Measurements from ENCODE around the gene CMIP.

CMIP gene

DNA sequence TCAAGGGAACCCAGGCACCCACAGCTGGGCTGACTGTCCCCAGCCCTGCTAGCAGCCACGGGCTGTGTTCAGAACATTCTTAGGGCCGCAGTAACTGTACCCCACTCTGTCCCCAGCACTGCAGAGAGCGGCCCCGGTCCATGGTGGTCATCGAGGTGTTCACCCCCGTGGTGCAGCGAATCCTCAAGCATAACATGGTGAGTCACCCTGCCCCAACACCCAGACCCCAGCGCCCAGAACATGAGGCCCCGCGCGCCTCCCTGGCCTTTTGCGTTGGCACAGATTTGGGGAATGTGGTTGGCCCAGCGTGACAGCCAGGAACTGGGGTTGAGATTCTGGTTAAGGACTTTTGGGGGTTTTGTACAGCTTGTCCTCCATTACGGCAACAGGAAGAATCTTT is 219.5 kb downstream of the CMIP start:
- no peak for DNase-seq (ENCODE audit: low spot score)

DNA sequence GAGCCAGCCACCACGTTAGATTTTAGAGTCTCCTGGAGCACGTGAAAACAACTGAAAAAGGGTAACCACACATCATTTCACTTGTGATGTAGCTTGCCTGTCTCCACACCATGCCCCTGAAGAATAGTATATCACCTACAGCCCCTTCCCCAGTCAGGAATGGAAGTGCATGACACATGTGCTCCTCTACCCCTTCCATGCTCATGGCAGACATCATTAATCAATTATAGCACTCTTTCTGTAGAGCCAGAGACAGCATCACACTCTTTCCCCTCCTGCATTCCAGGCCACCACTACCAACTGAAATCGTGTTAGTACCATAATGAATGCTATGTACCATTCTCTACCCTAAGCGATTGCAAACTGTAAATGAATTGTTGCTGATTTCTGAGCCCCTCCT is 221.0 kb downstream of the CMIP start:
- DNase-seq (ENCODE audit: low spot score) = no peak

DNA sequence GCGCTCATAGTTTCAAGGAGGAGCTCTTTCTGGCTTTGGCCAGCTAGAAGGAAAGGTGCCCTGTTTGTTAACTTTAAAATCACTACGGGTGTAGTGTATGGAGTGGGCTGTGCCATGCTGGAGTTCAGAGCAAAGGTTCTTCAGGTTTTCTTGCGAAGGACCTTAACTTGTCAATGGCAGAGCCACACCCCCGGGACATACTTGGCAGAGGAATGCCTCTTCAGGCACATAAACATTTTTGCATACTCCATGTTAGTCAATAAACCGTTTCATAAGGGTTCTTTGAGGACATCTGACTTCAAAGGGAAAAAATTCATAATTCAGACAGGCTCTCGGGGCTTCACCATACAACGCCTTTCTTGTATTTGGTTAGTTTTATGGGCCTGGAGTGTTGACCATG is 221.5 kb downstream of the CMIP start:
- no peak for DNase-seq (ENCODE audit: low spot score)

DNA sequence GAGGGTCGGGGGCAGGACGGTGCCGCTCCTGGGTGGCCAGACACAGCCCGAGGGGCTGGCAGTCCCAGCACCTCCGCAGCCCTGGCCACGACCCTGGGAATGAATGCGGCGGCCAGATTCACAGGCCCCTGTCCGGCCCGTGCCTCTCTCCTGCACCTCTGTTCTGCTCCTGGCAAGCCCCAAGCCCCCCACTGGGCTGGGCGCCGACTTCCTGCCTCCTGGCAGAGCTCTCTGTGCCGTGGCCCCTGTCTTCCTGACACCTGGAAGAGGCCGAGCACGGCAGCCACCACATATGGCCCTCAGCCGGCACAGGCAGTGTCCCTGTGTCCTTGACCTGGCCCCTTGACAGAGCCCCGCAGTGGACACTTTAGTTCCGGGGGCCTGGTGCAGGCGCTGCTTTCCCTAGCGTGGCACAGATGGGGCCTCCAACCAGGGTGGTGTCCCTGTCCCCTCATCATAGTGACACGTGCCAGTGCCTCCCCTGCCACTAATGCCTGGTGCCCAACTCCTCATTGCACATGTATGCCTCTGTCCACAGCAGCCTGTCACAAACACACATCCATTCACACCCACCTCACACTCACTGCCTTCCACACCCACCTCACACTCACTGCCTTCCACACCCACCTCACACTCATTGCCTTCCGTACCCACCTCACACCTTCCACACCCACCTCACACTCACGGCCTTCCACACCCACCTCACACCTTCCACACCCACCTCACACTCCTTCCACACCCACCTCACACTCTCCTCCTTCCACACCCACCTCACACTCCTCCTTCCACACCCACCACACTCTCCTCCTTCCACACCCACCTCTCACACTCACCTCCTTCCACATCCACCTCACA is 223.9 kb downstream of the CMIP start:
- no peak for DNase-seq (ENCODE audit: low spot score)

DNA sequence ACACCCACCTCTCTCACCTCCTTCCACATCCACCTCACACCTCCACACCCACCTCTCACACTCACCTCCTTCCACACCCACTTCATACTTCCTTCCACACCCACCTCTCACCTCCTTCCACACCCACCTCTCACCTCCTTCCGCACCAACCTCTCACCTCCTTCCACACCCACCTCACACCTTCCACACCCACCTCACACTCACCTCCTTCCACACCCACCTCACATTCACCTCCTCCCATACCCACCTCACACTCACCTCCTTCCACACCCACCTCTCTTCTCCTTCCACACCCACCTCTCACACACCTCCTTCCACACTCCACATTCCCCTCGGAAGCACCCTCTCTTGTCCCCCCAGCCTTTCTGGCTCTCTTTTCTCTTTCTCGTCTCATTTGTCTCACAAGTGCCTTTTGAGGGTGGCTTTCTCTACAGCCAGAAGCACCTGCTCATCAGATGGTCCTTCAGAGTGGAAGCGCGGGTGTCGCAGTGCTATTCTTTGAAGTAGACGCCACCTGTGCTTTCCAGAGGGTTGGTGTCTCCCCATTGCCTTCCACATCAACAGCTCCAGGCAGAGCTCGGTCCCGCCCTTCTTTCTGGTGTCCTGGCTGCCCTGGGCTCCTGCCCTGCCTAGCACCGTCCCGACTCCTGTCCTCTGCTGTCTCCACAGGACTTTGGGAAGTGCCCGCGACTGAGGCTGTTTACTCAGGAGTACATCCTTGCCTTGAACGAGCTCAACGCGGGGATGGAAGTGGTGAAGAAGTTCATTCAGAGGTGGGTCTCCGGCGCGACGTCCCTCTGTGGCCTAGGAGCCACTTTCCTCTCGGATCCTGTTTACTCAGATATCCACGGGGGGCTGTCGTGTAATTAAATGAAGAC is 225.1 kb downstream of the CMIP start:
- DNase-seq (ENCODE audit: low spot score) = no peak

DNA sequence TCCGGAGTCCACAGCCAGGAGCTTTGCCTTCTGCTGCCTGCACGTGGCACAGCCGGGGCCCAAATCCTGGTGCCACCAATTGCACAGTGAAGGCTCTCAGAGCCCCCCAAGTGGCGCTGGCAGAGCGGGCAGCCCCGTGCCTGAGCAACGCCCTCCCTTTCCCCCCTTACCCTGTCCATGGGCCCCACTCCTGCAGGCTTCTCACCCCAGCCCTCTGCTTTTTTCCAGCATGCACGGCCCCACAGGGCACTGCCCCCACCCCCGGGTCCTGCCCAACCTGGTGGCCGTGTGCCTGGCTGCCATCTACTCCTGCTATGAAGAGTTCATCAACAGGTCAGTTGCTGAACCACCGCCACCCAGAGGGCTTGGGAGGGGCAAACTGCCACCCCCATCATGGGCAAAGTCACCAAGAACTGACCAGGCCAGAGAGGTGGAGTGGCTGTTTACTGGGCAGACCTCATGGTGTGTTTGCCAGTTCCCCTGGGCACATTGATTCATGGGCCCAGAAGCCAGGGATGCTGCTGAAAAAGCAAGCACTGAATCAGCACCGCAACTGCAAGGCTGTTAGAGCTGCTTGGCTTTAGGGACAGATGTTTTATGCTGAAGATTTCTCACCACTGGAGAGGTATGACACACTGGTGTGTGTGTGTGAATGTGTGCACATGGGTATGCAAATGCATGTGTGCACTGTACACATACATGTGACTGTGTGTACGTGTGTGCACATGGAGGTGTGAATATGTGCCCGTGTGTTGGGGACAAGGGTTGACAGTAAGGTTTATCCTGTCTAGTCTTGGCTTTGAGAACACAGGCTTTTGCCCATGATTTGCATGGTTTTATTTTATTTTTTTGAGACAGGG is 227.4 kb downstream of the CMIP start:
- DNase-seq (ENCODE audit: low spot score) = no peak

DNA sequence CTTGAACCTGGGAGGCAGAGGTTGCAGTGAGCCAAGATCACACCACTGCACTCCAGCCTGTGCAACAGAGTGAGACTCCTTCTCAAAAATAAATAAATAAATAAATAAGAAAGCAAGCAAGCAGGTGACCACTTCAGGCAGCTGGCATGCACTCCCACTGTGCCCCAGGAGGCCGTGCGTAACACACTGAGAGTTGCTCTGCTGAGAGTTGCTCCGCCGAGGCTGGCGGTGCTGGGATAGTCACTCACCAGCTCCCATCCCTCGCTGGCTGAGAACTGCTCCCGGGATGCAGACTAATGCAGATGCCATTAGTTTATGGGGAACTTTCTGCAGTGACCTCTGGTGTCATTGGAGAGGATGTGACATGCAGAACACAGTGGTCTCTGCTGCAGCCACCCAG is 228.8 kb downstream of the CMIP start:
- DNase-seq (ENCODE audit: low spot score) = no peak

DNA sequence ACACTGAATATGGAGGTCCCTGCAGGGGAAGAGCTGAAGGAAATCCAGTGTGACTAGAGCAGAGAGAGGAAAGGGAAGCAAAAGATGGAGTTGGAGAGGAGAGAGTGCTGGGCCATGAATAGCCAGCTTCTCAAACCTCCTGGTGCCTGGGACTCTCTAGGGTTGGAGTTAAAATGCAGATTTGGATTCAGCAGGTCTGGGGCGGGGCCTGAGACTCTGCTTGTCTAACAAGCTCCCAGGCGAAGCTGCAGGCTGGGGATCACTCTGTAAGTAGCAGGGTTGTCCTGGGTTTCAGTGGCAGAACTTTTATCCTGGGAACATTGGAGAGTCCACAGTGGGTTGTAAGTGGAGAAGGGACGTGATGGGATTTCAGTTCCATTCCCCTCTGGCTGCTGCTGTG is 231.1 kb downstream of the CMIP start:
- no peak for DNase-seq (ENCODE audit: low spot score)

DNA sequence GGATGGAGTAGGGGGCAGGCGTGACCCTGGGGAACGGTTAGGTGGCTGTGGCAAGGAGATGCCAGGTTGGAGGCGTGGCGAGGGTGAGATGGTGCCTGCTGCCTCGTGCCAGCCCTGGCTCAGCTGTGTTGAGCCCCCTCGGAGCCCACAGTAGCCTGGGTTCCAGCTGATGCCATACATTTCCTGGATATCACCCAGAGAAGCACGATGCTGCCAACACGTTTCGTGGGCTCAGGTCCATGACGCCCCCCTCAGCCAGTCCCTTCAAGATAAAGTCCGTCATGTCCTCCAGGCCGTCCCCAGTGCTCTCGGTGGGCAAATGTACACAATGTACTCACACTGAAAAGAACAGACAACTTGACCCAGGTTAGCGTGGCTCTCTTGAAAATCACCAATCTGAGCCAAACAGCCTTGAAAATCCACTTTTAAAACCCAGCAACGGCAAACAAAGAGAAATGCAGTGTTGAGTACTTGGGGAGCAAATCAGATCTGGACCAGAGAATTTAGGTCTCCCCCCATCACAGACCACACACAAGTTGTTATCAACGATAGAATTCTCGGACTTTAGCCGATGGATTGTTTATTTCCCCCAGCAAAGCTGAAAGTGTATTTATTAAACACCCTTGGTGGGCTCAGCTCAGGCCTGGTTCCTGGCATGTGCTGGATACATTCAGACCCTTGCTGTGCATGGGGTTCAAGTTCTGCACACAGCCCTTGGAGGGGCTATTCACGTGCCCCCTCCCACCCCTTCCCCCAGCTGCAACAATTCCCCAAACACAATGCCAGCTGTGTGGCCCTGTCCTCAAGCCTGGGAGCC is 231.7 kb downstream of the CMIP start:
- DNase-seq (ENCODE audit: low spot score) = no peak

DNA sequence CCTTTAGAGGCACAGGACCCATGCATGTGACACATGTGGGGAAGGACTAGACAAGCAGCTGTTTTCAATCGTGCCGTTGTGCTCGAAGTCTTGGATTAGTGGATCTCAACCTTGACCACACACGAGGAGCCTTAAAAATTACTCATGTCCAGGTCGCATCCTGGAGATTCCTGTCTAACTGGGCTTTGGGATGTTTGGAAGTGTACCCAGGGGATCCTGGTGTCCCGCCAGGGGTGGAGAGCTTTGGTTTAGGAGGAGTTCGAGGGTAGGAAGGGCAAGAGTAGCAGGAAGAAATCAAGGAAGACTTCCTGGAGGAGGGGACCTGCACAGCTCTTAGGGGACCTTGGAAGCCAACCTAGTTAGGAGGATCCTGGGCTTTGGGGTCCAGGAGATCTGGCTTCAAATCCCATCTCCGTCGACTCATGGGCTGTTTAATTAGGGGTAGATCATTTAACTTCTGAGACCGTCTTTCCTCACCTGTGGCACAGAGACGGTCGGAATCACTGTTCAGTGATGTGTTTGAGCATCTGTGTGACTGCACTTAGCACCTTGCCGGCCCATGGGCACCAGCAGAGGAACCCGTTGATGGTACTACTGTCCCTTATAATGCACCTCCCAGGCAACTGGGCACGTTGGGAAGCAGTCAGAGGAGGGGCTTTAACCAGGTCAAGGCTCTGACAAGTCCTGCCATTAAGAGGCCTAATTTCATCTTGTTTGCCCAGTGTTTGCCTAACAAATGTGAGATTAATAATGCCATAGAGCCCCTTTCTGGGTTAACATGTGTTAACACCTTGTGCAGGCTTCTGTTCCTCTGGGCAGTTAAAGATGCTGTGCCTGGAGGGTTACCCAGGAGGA is 232.5 kb downstream of the CMIP start:
- no peak for DNase-seq (ENCODE audit: low spot score)

DNA sequence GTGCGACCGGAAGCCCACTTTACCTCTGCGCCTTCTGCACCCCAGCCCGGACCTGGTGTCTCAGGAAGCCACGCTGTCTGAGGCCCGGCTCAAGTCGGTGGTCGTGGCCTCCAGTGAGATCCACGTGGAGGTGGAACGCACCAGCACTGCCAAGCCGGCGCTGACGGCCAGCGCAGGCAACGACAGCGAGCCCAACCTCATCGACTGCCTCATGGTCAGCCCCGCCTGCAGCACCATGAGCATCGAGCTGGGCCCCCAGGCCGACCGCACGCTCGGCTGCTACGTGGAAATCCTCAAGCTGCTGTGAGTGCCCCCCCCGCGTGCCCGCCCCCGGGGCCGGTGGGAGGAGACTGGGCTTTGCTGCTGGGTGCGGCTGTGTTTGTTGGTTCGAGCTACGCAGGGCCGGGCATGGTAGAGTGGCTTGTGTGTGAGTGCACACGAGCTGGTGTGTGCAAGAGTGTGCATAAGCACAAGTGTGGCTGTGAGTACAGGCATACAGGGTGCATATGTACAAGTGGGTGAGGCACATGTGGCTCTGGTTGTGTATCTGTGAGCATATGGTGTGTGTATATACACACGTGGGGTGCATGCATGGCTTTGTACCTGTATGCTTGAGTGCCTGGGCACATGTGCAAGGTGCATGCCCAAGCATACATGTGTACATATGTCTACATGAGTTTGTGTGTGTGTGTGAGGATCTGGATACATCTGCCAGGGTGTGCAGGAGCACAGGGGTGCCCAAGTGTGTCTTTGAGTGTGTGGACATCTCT is 233.9 kb downstream of the CMIP start:
- DNase-seq (ENCODE audit: low spot score) = no peak

DNA sequence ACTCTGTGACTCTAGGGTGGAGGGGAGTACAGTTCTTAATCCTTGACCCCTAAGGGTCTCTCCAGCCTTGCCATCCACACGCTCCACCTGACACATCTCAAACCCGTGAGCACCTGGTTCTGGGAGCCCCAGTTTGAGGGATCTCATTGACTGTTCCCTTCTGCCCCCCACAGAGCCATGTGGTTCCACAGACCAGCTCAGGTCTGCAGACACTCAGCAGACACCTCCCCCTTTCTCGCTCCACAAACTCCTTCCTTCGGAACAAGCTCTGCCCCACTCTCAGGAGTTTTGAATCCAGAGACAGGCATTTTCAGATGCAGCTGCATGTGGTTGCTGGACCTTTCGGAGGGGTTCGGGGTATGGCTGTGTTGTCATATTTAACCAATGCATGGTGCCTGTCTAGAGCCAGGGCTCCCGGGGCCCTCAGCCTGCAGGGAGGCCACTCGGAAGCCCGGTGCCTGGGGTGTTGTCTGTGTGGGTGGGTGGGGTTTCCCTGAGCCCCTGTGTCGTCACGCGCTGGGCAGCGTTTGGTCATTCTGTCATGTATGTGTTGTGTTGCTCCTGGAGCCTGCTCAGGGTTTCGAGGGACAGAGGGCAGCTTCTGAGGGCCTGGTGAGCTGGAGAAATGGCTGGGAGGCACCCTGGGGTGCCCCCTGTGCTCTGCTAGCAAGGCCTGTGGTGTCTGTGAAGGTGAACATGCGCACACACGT is 235.3 kb downstream of the CMIP start:
- DNase-seq (ENCODE audit: low spot score) = no peak

DNA sequence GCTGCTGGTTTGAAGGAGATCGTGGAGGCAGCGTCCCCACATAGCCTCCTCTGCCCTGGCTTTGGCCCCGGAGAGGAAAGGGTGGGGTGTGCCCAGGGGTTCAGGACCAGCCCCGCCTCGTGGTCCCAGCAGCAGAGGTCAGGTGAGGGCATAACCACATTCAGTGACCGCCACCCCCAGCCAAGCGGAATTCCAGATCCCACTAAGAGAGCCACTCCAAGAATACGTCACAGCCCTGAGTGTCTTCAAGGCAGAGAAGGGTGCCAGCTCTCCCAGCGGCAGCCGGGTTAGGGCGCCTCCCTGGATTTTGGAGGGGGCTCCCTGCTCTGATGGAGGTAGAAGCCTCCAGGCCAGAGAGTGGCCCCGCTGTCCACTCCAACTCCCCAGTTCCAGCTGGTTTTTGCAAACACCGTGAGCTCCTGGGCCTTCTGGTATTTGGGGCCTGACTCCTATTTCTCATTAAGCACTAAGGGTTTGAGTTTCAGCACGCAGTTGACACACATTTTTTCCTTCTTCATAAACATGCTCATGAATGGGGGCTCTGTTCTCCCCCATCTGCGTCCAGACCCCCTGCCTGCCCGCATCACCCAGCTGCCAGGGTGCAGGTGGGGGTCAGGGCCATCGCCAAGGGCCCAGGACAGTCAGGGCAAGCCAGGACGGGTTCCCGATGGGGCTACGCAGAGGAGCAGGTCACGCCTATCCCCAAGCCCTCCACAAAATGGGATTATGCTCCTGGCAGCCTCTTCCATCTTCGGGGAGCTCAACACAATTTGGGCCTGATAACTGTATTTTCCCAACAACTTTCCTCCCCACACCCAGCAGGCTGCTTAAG is 236.1 kb downstream of the CMIP start:
- DNase-seq (ENCODE audit: low spot score) = no peak

DNA sequence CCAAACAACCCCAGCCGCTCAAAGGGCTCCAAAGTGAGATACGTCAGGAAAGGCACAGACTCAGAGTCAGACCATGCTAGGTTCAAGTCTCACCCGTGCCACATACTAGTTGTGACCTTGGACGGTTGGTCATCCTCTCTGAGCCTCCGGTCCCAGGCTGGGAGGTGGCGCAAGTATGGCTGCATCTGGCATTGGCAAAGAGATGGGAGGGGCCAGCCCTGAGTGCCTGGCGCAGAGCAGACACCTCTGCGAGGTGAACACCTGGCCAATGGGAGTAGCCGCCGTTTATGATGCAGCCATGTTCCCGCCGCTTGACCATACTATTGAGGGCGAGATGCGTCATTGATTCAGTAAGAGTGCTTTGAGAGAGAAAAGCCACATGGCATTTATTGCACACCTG is 236.7 kb downstream of the CMIP start:
- no peak for DNase-seq (ENCODE audit: low spot score)

DNA sequence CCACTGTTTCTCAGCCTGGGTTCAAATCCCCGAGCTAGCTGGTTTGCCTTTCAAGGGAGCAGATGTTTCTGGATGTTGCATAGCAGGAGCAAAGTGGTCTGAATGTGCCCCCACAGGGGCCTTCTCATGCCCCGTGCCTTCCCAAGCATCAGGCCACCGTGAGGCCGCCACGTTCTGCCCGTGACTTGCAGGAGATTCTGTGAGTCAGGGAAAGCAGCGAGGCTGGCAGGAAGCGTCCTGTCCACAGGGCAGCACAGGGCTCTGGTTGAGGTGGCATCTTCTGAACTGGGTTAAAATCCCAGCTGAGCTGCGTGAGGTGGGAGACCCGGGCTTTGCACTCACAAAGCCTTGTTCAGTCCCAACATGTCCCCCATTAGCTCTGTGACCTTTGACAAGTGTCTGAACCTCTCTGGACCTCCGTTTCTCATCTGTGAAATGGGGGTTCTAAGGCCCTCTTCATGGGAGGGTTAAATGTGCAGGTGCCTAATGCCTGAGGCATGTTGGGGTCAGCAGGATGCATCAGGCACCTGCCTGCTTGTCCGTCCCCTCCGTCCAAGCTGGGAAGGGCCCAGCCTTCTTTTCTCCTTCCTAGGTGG is 239.7 kb downstream of the CMIP start:
- no peak for DNase-seq (ENCODE audit: low spot score)

DNA sequence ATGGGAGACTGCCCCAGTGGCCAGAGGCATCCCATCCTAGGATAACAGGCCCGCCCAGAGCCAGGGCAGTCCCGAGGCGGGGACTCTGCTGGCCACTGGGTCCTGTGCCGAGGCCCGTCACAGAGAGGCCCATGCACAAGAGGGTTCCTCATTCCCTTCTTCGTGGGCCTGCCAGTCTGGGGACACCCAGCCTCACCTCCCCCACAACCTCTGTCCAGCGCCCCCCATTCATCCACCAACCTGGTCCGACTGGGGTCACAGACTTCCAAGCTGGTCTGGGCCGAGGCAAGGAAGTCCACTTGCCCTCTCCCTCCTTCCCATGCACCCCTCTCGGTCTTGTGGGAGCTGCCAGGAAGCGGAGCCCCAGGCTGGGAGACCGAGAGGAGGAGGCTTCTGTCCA is 240.3 kb downstream of the CMIP start:
- no peak for DNase-seq (ENCODE audit: low spot score)

DNA sequence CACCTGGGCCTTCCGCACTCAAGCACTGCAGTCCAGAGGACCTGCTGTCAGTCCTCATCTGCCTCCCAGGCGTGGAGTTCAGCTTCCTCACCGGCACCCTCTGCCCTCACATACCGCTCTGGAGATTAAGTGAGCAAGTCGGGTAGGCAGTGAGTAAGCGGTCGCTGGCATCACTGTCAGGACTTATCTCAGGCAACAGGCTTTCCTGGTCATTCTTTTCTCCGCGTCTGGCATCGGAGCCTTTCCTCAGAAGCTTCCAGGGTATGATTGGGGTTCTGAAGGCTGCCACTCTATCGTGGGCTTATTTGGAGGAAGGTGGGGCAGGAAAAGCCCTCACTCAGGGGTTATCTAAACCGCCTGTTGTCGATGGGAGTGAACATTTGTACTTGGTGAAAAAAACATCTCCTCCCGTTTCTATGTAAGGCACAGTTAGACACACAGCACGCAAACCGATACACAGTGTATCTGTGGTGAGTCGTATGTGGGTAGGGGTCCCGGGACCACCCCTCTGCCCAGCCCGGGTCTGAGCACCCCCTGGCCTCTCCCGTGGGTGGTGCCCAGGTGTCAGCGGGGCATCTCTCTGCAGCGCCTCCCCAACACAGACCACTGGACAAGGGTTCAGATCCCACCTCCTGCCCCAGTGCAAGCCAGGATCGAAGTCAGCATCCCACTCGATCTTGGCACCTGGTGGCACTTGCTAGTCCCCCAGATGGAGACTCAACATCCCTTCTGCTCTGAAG is 242.0 kb downstream of the CMIP start:
- DNase-seq (ENCODE audit: low spot score) = no peak

All from NAMALWA (cell line).